C4-2B (cell line): ENCODE measurements around the gene SLC23A1.

Source experiments
- H3K27ac ChIP-seq: fragments of 450-650 bp; 2 replicates; pipeline ENCODE4 v1.5.1; 2017
- CTCF ChIP-seq: fragments of 450-650 bp; conservative IDR thresholded peaks from 2 replicates; pipeline ENCODE4 v1.5.1; 2017; ENCODE audit warnings: mild to moderate bottlenecking
- ZFX ChIP-seq: fragments of 450-650 bp; IDR thresholded peaks from 2 replicates; pipeline ENCODE4 v1.6.1; 2017

Gene SLC23A1

GRCh38 chr5:139341689-139342422 is 41.2 kb downstream of the SLC23A1 start, which contains the start of gene PAIP2:
Gene PAIP2 (plus strand): TSS chr5:139341854. CDS start chr5:139363785, 21,931 bp downstream.
- peak within 1 kb of the TSS; percentile 94 for H3K27ac ChIP-seq
- TF ChIP-seq CTCF (peak; percentile 92), ZFX (no peak; the same call in 1 of the 2 replicates)

GRCh38 chr5:139341187-139341688 is 41.9 kb downstream of the SLC23A1 start:
- peak overlapping the region; percentile 94 for H3K27ac ChIP-seq

GRCh38 chr5:139340051-139340450 is 43.0 kb downstream of the SLC23A1 start:
- no peak for TF ChIP-seq ZFX
- no peak for TF ChIP-seq CTCF
- no peak overlapping the region for H3K27ac ChIP-seq

More at GRCh38 chr5:139341187-139341688, 41.9 kb downstream of the SLC23A1 start:
- TF ChIP-seq CTCF (no peak), ZFX (no peak)

GRCh38 chr5:139335811-139336210 is 47.3 kb downstream of the SLC23A1 start:
- H3K27ac ChIP-seq: no peak overlapping the region
- TF ChIP-seq CTCF (no peak), ZFX (no peak)
